Neural cell (in vitro differentiated cells): ENCODE data around the gene ATP11B. TPM values are rescaled to one million over a fixed set of nuclear protein-coding genes. Genes with fewer than 3 reads are reported as not detected.

Experiments
- H2AFZ ChIP-seq: fragments of 200-600, 300-800 bp; sonication (generic), shearing (Covaris generic); 2 replicates; pipeline ENCODE4 v1.6.0; 2014; ENCODE audit warnings: low read depth, mild to moderate bottlenecking, antibody characterized with exemption, low read length, moderate library complexity
- H3F3A ChIP-seq: fragments of 200-600 bp; shearing (Covaris generic); 2 replicates; pipeline ENCODE4 v1.6.1; 2016; ENCODE audit warnings: mild to moderate bottlenecking, moderate library complexity, mixed read lengths, antibody characterized with exemption, low read length; ENCODE audit not compliant: insufficient read depth, poor library complexity, severe bottlenecking
- H3K27ac ChIP-seq: fragments of 200-600, 300-800 bp; sonication (generic), shearing (Covaris generic); 2 replicates; pipeline ENCODE4 v1.5.1; 2014; ENCODE audit warnings: mild to moderate bottlenecking, low read length, moderate library complexity
- H3K27me3 ChIP-seq: fragments of 300-800, 200-600 bp; sonication (generic), shearing (Covaris generic); 2 replicates; pipeline ENCODE4 v1.6.0; 2014; ENCODE audit warnings: mild to moderate bottlenecking, low read depth, low read length, moderate library complexity; ENCODE audit not compliant: insufficient read depth
- H3K36me3 ChIP-seq: fragments of 300-800, 200-600 bp; sonication (generic), shearing (Covaris generic); 2 replicates; pipeline ENCODE4 v1.5.1; 2014; ENCODE audit warnings: mild to moderate bottlenecking, antibody characterized with exemption, low read length, moderate library complexity; ENCODE audit not compliant: insufficient read depth
- H3K4me2 ChIP-seq: fragments of 300-800, 200-600 bp; sonication (generic), shearing (Covaris generic); 2 replicates; pipeline ENCODE4 v1.6.0; 2014; ENCODE audit warnings: mild to moderate bottlenecking, low read length
- H3K4me3 ChIP-seq: fragments of 300-800, 200-600 bp; sonication (generic), shearing (Covaris generic); 2 replicates; pipeline ENCODE4 v1.5.1; 2014; ENCODE audit warnings: mild to moderate bottlenecking, low read length, moderate library complexity
- H3K79me2 ChIP-seq: fragments of 200-600 bp; shearing (Covaris generic); replicated peaks from 2 replicates; pipeline ENCODE4 v1.6.0; 2014; ENCODE audit warnings: mild to moderate bottlenecking, low read length, moderate library complexity; ENCODE audit not compliant: insufficient read depth
- H3K9ac ChIP-seq: fragments of 300-800, 200-600 bp; sonication (generic), shearing (Covaris generic); 2 replicates; pipeline ENCODE4 v1.6.1; 2016; ENCODE audit warnings: mild to moderate bottlenecking, low read length, mixed read lengths
- H3K9me2 ChIP-seq: fragments of 200-600 bp; shearing (Covaris generic); 2 replicates; pipeline ENCODE4 v1.6.1; 2016; ENCODE audit warnings: mild to moderate bottlenecking, low read length, mixed read lengths; ENCODE audit not compliant: insufficient read depth
- H3K9me3 ChIP-seq: fragments of 200-600, 300-800 bp; sonication (generic), shearing (Covaris generic); 2 replicates; pipeline ENCODE4 v1.6.1; 2016; ENCODE audit warnings: mild to moderate bottlenecking, mixed run types, low read length, moderate library complexity, mixed read lengths
- H4K20me1 ChIP-seq: fragments of 200-600 bp; shearing (Covaris generic); 2 replicates; pipeline ENCODE4 v1.6.1; 2016; ENCODE audit warnings: mild to moderate bottlenecking, mixed run types; ENCODE audit not compliant: insufficient read depth
- EP300 ChIP-seq: fragments of 450-650 bp; conservative IDR thresholded peaks from 2 replicates; pipeline ENCODE4 v1.6.1; 2014; ENCODE audit warnings: antibody characterized with exemption, mild to moderate bottlenecking, moderate library complexity; ENCODE audit not compliant: poor library complexity, severe bottlenecking
- EZH2 ChIP-seq: fragments of 200-600, 300-800 bp; shearing (Covaris generic), sonication (generic); IDR thresholded peaks from 2 replicates; pipeline ENCODE4 v1.6.1; 2014; ENCODE audit warnings: antibody characterized with exemption, low read length, borderline replicate concordance, mild to moderate bottlenecking; ENCODE audit not compliant: insufficient read depth, poor library complexity, severe bottlenecking
- MXI1 ChIP-seq: fragments of 450-650 bp; conservative IDR thresholded peaks from 2 replicates; pipeline ENCODE4 v1.6.1; 2014; ENCODE audit warnings: antibody characterized with exemption, mild to moderate bottlenecking; ENCODE audit not compliant: poor library complexity, severe bottlenecking
- POLR2AphosphoS5 ChIP-seq: IDR thresholded peaks from 2 replicates; pipeline ENCODE4 v1.6.1; 2012
- RAD21 ChIP-seq: fragments of 450-650 bp; conservative IDR thresholded peaks from 2 replicates; pipeline ENCODE4 v1.6.1; 2014; ENCODE audit warnings: antibody characterized with exemption, mild to moderate bottlenecking, moderate library complexity
- SMC3 ChIP-seq: fragments of 450-650 bp; conservative IDR thresholded peaks from 2 replicates; pipeline ENCODE4 v1.6.1; 2014; ENCODE audit warnings: antibody characterized with exemption, mild to moderate bottlenecking, moderate library complexity; ENCODE audit not compliant: poor library complexity
- TAF1 ChIP-seq: IDR thresholded peaks from 2 replicates; pipeline ENCODE4 v1.6.1; 2012; ENCODE audit warnings: low read depth
- polyA plus RNA-seq: library from polyadenylated mRNA; depleted of rRNA; stranded (reverse); fragments of >200 nt; gene quantifications from 2 replicates; pipeline ENCODE4 v1.2.3, GENCODE V29; 2014
- TF ChIP-seq, protein P1 (sequence below): fragments of 450-650 bp; IDR thresholded peaks from 2 replicates; pipeline ENCODE4 v1.5.1; 2014; ENCODE audit warnings: antibody characterized with exemption, mild to moderate bottlenecking, moderate library complexity; ENCODE audit not compliant: poor library complexity, severe bottlenecking
- TF ChIP-seq, protein P2 (sequence below): IDR thresholded peaks from 2 replicates; pipeline ENCODE4 v1.6.1; 2012; ENCODE audit warnings: borderline replicate concordance

Gene ATP11B
- polyA plus RNA-seq, 1 donor from 2014 or later: 31.2 TPM

DNA sequence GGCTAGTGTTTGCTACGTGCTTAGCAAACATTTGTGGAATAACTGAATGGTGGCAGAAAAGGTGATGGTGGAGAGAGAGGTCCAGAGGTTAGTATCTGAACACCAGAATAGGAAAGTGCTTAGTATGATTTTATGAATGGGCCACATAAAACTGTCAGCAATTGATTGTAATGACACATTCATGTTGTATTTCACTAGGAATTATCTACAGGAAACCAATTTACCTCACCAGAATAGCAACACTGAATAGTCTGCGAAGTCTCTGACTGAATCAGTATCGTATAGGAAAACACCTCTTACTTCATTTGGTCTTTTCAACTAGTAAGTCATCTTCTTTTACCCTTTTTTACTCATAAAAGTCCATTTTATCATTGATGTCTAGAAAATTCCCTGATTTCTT, 8.2 kb upstream of the ATP11B start:
- Histone ChIP-seq H3K27ac (no peak overlapping the region), H3K4me3 (no peak overlapping the region), H3K9me2 (no peaks in the 10 kb centered on the region), H3F3A (no peaks in the 10 kb centered on the region), H2AFZ (no peak overlapping the region), H3K27me3 (no peaks in the 10 kb centered on the region), H3K36me3 (no peaks in the 10 kb centered on the region), H4K20me1 (no peaks in the 10 kb centered on the region), H3K4me2 (no peak overlapping the region), H3K9ac (no peak overlapping the region), H3K79me2 (no peaks in the 10 kb centered on the region), H3K9me3 (no peaks in the 10 kb centered on the region)
- TF ChIP-seq POLR2AphosphoS5: no peak
- TF ChIP-seq MXI1: no peak
- TF ChIP-seq, protein P1, sequence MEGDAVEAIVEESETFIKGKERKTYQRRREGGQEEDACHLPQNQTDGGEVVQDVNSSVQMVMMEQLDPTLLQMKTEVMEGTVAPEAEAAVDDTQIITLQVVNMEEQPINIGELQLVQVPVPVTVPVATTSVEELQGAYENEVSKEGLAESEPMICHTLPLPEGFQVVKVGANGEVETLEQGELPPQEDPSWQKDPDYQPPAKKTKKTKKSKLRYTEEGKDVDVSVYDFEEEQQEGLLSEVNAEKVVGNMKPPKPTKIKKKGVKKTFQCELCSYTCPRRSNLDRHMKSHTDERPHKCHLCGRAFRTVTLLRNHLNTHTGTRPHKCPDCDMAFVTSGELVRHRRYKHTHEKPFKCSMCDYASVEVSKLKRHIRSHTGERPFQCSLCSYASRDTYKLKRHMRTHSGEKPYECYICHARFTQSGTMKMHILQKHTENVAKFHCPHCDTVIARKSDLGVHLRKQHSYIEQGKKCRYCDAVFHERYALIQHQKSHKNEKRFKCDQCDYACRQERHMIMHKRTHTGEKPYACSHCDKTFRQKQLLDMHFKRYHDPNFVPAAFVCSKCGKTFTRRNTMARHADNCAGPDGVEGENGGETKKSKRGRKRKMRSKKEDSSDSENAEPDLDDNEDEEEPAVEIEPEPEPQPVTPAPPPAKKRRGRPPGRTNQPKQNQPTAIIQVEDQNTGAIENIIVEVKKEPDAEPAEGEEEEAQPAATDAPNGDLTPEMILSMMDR: no peak
- no peak for TF ChIP-seq TAF1
- TF ChIP-seq SMC3: no peak

DNA sequence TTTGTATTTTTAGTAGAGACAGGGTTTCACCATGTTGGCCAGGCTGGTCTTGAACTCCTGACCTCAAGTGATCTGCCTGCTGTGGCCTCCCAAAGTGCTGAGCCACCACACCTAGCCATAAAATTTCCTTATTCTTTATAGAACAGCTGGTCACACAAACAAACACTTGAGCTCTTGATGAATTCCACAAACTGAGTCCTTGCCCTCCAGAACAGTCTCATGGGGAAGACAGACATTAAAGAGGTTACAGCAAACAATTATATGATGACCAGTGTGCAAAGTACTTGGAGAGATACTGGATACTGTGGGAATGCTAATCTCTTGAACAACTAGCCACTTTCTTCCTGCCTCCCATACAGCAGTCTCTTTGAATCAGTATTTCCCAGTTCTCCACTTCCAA, 7.5 kb upstream of the ATP11B start:
- Histone ChIP-seq H3K9me3 (no peaks in the 10 kb centered on the region), H2AFZ (no peak overlapping the region), H3K36me3 (no peaks in the 10 kb centered on the region), H3K4me3 (no peak overlapping the region), H3K4me2 (no peak overlapping the region), H3K79me2 (no peaks in the 10 kb centered on the region), H3K9me2 (no peaks in the 10 kb centered on the region), H4K20me1 (no peaks in the 10 kb centered on the region), H3K9ac (no peak overlapping the region), H3F3A (no peaks in the 10 kb centered on the region), H3K27ac (no peak overlapping the region), H3K27me3 (no peaks in the 10 kb centered on the region)
- TF ChIP-seq, protein P2, sequence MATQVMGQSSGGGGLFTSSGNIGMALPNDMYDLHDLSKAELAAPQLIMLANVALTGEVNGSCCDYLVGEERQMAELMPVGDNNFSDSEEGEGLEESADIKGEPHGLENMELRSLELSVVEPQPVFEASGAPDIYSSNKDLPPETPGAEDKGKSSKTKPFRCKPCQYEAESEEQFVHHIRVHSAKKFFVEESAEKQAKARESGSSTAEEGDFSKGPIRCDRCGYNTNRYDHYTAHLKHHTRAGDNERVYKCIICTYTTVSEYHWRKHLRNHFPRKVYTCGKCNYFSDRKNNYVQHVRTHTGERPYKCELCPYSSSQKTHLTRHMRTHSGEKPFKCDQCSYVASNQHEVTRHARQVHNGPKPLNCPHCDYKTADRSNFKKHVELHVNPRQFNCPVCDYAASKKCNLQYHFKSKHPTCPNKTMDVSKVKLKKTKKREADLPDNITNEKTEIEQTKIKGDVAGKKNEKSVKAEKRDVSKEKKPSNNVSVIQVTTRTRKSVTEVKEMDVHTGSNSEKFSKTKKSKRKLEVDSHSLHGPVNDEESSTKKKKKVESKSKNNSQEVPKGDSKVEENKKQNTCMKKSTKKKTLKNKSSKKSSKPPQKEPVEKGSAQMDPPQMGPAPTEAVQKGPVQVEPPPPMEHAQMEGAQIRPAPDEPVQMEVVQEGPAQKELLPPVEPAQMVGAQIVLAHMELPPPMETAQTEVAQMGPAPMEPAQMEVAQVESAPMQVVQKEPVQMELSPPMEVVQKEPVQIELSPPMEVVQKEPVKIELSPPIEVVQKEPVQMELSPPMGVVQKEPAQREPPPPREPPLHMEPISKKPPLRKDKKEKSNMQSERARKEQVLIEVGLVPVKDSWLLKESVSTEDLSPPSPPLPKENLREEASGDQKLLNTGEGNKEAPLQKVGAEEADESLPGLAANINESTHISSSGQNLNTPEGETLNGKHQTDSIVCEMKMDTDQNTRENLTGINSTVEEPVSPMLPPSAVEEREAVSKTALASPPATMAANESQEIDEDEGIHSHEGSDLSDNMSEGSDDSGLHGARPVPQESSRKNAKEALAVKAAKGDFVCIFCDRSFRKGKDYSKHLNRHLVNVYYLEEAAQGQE: no peak
- TF ChIP-seq EP300: no peak
- no peak for TF ChIP-seq RAD21
- TF ChIP-seq SMC3: no peak
- TF ChIP-seq, protein P1: no peak
- TF ChIP-seq MXI1: no peak
- TF ChIP-seq TAF1: no peak
- TF ChIP-seq EZH2: no peak
